ENCODE data around the gene RAB22A. TPM values are rescaled to one million over a fixed set of nuclear protein-coding genes. Genes with fewer than 3 reads are reported as not detected.

RAB22A gene
- total and polyA plus RNA-seq, 2 donors (not counting 3 experiments of a cell fraction or from before 2014, with no cell fraction given): 8.6 to 16.3 TPM

DNA sequence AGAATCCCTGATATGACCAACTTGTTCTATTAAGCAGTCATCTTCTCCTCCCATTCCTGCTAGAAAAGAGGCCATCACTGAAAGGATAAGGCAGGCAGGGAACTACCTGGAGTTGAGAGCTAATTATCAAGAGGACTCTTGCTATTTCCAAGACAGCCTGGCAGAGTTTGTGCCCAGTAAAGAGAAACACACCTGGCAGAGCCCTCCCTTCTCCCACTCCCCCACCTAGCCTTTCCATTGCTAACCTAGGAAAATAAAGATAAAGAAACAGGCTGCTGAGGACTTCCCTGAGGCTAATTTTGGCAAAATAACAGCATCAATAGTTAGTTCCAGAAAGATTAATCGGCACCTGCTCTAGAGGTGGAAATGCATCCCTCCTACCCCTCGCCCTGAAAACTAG lies 20.4 kb upstream of the RAB22A start:
- H3K9me1 ChIP-seq (replicated peaks; ENCODE audit: control insufficient read depth, extremely low read depth, insufficient read depth, low read length): no peaks in the 10 kb centered on the region
- DNase-seq (ENCODE audit: low read depth, low spot score): no peak
- H3K27me3 ChIP-seq (ENCODE audit: control insufficient read depth in 2 of 2, insufficient read depth in 2 of 2, low read length in 2 of 2): no peaks in the 10 kb centered on the region
- no peaks in the 10 kb centered on the region for H3K9me3 ChIP-seq (replicated peaks; ENCODE audit: control insufficient read depth, insufficient read depth, low read length)
- CTCF ChIA-PET: interaction anchor here (1.0 to 2.5 kb wide), 2 partner anchors 9 to 12 kb away, joined by 3 to 6 read pairs; no protein-coding TSS in a partner anchor
- peaks cover 27% of the 10 kb centered on the region for H3K79me2 ChIP-seq (ENCODE audit: control insufficient read depth, insufficient read depth, low read length)
- TF ChIP-seq, protein P1, sequence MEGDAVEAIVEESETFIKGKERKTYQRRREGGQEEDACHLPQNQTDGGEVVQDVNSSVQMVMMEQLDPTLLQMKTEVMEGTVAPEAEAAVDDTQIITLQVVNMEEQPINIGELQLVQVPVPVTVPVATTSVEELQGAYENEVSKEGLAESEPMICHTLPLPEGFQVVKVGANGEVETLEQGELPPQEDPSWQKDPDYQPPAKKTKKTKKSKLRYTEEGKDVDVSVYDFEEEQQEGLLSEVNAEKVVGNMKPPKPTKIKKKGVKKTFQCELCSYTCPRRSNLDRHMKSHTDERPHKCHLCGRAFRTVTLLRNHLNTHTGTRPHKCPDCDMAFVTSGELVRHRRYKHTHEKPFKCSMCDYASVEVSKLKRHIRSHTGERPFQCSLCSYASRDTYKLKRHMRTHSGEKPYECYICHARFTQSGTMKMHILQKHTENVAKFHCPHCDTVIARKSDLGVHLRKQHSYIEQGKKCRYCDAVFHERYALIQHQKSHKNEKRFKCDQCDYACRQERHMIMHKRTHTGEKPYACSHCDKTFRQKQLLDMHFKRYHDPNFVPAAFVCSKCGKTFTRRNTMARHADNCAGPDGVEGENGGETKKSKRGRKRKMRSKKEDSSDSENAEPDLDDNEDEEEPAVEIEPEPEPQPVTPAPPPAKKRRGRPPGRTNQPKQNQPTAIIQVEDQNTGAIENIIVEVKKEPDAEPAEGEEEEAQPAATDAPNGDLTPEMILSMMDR (IDR thresholded peaks at IDR 0.05; ENCODE audit: extremely low read depth in 1 of 2, insufficient read depth in 1 of 2, low read depth in 1 of 2, low read length in 2 of 2): no peak
- TF ChIP-seq POLR2A (IDR thresholded peaks at IDR 0.05; ENCODE audit: low read depth, low read length): no peak
- TF ChIP-seq GATA2 (IDR thresholded peaks at IDR 0.05; ENCODE audit: insufficient read depth, insufficient read length, low read depth, low read length): no peak
- TF ChIP-seq MAX (IDR thresholded peaks at IDR 0.05; ENCODE audit: insufficient read depth, insufficient read length): no peak
- no peak for TF ChIP-seq MYC (IDR thresholded peaks at IDR 0.05; ENCODE audit: low read depth, low read length)
- no peak for TF ChIP-seq JUN (IDR thresholded peaks at IDR 0.05; ENCODE audit: borderline replicate concordance, insufficient read depth, insufficient read length, low read depth)
- no peak for TF ChIP-seq POLR2AphosphoS5 (IDR thresholded peaks at IDR 0.05; ENCODE audit: insufficient read depth, low read depth, low read length)
- TF ChIP-seq EZH2 (IDR thresholded peaks at IDR 0.05; ENCODE audit: borderline replicate concordance, low read depth, low read length, severe bottlenecking): no peak
- no peak for TF ChIP-seq FOS (IDR thresholded peaks at IDR 0.05; ENCODE audit: borderline replicate concordance, insufficient read depth, low read length)
- peaks cover 2% of the 10 kb centered on the region for H4K20me1 ChIP-seq (replicated peaks; ENCODE audit: control insufficient read depth, extremely low read depth, insufficient read depth, low read length)
- POLR2A ChIA-PET: no interaction called here
- dilution Hi-C loops (cut with MboI; ENCODE audit: extremely low pct_ligation_motif_present, low sequenced_read_pairs): no loop called here
- H3K4me2 ChIP-seq (ENCODE audit: insufficient read depth, low read length): no peak overlapping the region
- peaks cover 0 to 2% of the 10 kb centered on the region in 2 experiments for H3K36me3 ChIP-seq (ENCODE audit: control insufficient read depth in 2 of 2, extremely low read depth in 1 of 2, insufficient read depth in 2 of 2, low read length in 2 of 2)
- no TSS peak for BruUV-seq (replicated peaks)
- no peak overlapping the region for H3K4me3 ChIP-seq (replicated peaks in 1 of 3; ENCODE audit: insufficient read depth in 1 of 3, low read depth in 1 of 3, low read length in 3 of 3)
- no peak for FAIRE-seq
- H3K4me1 ChIP-seq (ENCODE audit: control insufficient read depth, extremely low read depth, insufficient read depth, low read length): peaks cover 16% of the 10 kb centered on the region
- intact Hi-C loops (cut with micrococcal nuclease): no loop called here
- H3K9ac ChIP-seq (replicated peaks; ENCODE audit: extremely low read depth, insufficient read depth, low read length): no peak overlapping the region
- H2AFZ ChIP-seq (ENCODE audit: low read depth, low read length): no peak overlapping the region
- no peak overlapping the region for H3K27ac ChIP-seq (ENCODE audit: insufficient read depth, low read depth, low read length)
